NCI-H82 treated with DMSO at 0.1 percent for 48 hours (cell line): Measurements from ENCODE around the gene LRRTM1.

Experiments used
- DNase-seq: peaks from one replicate; lab custom pipeline; 2025; ENCODE audit not compliant: unreplicated experiment; lab: John Stamatoyannopoulos, UW

LRRTM1 gene, protein sequence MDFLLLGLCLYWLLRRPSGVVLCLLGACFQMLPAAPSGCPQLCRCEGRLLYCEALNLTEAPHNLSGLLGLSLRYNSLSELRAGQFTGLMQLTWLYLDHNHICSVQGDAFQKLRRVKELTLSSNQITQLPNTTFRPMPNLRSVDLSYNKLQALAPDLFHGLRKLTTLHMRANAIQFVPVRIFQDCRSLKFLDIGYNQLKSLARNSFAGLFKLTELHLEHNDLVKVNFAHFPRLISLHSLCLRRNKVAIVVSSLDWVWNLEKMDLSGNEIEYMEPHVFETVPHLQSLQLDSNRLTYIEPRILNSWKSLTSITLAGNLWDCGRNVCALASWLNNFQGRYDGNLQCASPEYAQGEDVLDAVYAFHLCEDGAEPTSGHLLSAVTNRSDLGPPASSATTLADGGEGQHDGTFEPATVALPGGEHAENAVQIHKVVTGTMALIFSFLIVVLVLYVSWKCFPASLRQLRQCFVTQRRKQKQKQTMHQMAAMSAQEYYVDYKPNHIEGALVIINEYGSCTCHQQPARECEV

GRCh38 chr2:80303909-80304837 lies at the start of gene LRRTM1:
TSS of gene LRRTM1 (minus strand) at chr2:80304752. CDS start at chr2:80303819, 933 bp downstream.
- DNase-seq, result no peak

- DNase-seq, result no peak
Measured at GRCh38 chr2:80351231-80351630, 46.7 kb upstream of the LRRTM1 start.

- DNase-seq, result no peak
Measured at GRCh38 chr2:80348953-80349352, 44.4 kb upstream of the LRRTM1 start.

DNA sequence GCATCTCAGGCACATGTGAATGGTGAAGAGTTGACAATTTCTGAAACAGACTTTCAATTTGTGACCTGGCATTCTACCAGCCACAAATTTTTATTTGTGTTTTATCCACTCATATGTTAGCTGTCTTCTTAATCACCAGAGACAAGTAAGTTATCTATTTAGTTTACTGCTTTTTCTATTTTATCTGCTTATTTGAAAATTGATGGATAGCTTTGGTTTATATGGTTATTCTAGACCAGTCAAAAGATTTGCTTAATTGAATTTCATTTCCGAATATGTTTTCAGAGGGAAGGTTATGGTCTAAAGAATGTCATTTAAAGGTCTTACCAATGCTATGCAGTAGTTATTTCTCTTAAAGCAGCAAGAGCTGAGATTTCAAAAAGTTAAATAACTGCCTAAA lies 43.5 kb upstream of the LRRTM1 start:
- DNase-seq, result no peak

DNA sequence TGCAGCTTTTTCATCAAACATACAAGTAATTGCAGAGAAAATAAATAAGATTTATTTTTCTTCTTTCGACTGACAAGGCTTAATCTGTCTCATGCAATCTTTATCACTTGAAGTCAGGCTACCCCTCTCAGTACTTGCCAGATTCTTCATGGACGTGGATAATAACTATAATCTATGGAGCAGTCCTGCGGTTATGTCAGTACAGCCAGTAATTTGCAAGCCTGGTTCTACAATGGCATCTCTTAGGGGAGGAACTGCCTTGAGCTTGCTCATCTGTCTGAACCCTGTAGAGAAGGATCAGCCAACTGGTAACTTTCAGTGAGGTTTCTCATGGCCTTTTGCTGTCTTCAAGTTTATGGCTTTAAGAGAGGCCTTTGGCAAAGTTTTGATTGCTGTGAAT lies 35.5 kb upstream of the LRRTM1 start:
- DNase-seq, result no peak

DNA sequence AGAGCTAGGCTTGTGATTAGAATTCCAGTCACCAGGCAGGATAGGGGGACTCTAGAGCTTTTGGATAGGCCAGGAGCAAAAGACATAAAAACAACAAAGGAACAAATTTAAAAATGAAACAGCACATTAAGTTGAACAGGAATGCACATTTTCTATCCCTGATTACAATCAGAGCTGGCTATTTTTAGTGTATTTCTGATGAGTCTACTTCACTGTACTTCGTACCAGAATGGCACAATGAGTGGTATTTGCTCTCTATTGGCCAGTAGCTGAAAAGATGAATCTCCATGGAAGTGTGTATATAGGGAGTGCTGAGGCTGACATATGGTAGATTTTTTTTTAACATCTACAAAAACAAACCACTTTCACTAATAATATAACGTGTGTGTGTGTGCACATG lies 34.2 kb upstream of the LRRTM1 start:
- DNase-seq, result no peak

DNA sequence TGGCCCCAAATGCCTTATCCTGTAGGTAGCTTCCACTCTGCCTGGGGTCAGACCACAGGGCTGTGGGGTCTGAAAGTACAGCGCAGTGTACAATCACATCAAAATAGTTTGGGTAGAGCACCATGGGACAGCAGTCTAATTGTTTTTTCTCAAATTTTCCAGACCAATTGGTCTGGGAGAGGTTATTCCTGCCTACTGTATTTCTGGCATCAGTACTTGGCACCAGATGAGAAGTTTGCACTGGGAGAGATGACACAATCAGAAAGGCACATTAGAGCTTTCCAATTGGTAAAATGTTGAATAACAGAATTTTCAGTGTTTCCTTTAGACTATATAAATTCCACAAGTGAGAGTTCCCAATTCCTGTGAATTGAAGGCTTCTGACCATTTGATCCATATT lies 30.9 kb upstream of the LRRTM1 start:
- no peak for DNase-seq

DNA sequence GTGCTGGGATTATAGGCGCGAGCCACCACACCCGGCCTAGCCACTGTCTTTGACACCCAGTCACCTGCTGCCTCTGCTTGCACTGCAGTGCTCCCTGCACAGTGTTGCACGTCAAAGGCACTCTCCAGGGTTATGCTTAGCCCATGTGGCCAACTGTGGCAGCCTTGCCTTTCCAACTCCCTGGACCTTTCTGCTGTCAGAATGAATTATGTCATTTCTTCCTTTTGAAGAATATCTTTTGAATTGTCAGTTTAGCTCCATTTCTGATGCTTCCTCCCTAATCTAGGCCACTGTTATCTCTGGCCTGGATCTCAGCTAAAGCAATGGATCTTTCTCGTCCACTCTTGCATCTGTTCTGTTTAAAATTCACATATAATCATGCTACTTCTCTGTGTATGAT lies 29.3 kb upstream of the LRRTM1 start:
- DNase-seq, result no peak

GRCh38 chr2:80330527-80331450 lies 26.2 kb upstream of the LRRTM1 start:
- no peak for DNase-seq

DNA sequence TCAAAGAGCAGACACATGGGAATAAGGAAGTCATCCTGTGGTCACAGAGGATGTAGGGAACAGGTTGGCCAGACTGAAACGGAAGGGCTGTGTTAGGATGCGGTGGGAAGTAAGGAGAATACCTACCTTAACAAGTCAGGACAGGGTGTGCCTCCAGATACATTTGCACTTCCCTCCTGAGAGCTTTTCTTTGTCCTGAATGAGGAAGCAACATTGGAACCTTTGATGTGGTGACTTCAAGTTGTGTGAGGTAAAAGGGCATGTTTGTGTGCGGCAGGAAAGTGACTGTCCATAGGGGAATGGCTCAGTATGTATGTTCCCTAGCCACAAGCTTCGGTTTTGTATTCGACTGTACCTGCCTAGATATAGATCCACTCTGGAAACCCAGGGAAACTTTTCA lies 24.9 kb upstream of the LRRTM1 start:
- DNase-seq, result no peak

GRCh38 chr2:80328159-80328571 lies 23.6 kb upstream of the LRRTM1 start:
- peak; percentile 18 for DNase-seq

DNA sequence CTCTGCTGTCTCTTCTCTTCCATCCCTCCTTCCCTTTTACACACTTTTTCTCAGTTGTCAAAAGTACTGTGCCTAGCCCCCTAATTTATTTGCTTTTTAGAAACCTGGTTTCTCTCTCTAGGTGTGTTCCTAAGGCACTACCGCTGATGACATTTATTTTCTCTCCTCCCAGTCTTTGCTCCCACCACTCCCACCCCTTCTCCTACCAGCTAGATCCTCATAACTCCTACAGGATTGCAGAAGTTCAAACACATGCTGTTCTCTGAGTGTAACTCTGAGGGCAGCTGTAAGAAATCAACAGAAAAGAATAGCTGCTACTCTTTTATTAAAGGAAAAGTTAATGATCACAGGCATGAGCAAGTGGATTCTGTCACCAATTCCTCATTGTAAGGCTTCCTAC lies 22.3 kb upstream of the LRRTM1 start:
- no peak for DNase-seq

GRCh38 chr2:80326214-80326613 lies 21.7 kb upstream of the LRRTM1 start:
- DNase-seq, result peak; percentile 80

DNA sequence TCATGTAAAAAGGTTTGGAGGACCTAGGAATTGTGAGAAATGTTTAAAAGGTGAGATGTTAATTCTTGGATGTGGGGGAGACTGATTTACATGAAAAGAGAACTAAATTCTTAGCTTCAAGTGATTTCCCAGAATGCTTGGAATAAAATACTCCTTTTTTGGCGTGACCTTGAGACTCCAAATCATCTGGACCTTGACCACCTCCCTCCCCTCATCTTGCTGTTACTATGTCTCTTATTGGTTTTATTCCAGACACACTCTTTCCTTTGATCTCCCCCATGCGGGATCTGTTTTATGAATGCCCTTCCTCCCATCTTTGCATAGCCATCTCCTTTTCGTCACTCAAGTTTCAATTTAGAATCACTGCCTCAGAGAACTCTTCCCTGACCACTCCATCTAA lies 20.0 kb upstream of the LRRTM1 start:
- no peak for DNase-seq

- DNase-seq, result no peak
Measured at GRCh38 chr2:80323610-80324009, 19.1 kb upstream of the LRRTM1 start.

DNA sequence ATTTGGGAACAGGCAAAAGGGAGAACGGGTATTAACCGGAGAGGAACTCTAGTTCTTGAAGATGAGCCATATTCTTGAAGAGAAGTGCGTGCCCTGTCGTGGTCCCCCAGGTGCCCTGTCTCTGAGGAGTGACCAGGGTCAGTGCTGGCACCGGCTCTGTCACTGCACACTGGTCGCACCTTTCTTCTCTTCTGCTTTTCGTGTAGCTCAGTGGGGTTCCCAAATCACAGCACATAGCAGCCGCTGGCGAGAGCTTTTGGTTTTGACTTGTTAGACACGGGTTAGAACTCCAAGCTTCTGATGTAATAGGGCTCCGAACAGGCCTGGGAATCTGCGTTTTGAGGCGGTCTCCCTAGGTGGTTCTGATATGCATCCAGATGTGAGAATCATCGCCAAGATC lies 18.4 kb upstream of the LRRTM1 start:
- no peak for DNase-seq

GRCh38 chr2:80322311-80322920 lies 17.9 kb upstream of the LRRTM1 start:
- DNase-seq, result no peak

GRCh38 chr2:80312282-80312839 lies 7.8 kb upstream of the LRRTM1 start:
- no peak for DNase-seq

DNA sequence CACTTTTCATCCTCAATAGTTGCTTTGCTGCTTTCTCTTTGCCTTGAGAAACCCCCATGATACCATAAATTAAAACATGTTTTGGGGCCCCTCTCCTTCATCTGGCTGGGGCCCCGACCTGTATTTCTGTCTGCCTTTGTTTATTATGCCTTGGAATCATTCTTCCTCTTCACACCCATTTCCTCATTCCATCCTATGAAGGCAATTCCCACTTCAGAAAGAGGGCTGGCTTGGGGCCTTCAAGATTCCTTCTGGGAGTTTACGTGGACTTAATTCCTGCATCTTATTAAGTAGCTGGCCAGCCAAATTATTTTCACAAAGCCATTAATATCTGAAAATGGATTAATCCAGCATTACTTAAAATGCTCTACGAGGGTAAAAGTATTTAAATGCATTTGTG lies 6.8 kb upstream of the LRRTM1 start:
- DNase-seq, result no peak
